NOMO-1 treated with DMSO at 0.1 percent for 48 hours (cell line): ENCODE measurements around the gene DAB1.

ENCODE experiments used
- DNase-seq: peaks from one replicate; lab custom pipeline; 2025; ENCODE audit not compliant: unreplicated experiment; lab: John Stamatoyannopoulos, UW

Gene DAB1

DNA sequence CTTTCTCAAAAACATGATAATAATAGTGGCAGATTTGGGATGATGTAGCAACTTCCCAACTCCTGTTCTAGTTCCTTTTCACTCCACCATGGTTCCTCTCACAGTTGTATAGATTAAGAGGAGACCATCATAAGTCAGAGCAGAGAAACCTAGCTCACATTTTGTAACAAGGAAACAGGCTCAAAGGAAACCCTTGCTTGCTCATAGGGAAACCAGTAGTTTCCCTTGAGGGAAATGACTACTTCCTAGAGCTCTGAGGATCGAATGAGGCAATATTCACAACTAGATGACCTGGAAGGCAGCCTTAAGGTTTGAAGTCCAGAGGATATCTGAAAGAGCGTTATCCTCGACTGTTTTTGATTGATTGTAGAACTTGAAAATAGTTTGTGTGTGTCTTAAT is 382.0 kb downstream of the DAB1 start:
- no peak for DNase-seq

DNA sequence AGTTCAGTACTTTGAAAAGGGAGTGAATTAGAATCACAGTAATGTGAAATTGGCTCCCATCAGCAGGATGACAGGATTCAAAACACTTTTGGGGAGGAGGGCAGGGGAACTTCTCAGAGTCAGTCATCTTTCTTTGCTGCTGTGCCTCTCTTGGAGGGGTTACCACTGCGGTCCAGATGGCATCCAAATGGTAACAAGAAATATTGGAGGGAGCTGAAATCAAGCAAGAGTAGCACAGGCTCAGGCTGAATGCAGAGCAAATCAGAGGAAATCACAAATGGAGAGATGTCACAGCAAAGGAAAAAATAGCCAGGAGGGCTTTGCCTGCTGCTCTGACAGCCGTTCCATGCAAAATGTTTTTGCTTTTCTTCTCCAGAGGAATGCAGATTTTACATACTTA is 383.0 kb downstream of the DAB1 start:
- DNase-seq, result no peak

DNA sequence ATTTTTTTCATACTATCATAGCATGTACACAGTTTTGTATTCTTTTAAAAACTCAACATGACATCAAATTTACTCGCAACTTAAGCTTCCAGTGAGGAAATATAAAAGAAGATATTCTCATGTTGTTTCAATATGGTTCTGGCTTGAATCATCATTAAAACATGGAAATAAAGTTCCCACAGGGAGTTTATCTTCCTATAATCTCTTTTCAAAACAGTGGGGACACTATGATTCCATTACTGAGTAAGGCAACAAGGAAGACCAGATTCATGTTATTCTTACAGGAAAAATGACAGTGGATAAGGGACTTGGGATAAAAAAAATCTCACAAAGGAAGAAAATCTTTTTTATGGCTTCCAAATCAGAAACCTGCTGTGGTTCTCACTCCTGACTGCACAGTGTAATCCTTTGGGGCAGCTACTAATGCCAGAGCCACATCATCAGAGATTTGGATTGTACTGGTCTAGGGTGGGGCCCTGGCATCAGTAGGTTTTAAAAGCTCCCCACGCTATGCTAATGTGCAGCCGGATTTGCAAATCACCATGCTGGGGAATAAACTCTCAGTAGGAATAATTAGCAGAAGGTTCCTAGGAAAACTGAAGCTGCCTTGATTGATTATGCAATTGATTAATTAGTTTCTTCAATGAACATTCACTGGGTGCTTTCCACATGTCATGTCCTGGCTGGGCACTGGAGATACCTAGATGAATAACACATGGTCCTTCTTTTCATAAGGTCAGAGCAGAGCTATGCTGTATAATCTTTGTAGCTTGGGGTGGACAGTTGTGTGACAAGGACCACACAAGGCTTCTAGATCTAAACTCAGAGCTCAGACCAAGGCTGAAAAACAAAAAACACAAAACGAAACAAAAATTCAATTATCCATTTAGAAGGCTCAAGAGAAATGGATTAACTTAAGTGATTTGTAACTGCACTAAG is 386.9 kb downstream of the DAB1 start:
- DNase-seq, result no peak

DNA sequence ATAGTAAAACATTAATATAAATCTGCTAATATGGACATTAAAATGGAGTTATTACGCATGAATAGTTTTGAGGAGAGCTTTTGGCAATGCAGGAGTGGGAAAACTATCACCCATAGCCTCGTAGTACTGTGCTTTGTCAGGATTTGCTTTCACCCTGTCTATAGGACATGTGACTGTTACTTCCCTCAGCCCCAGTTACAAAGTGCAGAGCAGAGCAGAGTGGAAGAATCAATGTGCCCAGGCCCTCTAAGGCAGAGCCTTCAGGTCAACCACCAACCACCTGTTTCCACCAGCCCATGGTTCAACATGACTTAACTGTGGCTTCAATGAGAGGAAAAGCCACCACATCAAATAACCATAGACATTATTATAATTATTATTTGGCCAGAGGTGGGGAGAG is 389.1 kb downstream of the DAB1 start:
- DNase-seq, result no peak

DNA sequence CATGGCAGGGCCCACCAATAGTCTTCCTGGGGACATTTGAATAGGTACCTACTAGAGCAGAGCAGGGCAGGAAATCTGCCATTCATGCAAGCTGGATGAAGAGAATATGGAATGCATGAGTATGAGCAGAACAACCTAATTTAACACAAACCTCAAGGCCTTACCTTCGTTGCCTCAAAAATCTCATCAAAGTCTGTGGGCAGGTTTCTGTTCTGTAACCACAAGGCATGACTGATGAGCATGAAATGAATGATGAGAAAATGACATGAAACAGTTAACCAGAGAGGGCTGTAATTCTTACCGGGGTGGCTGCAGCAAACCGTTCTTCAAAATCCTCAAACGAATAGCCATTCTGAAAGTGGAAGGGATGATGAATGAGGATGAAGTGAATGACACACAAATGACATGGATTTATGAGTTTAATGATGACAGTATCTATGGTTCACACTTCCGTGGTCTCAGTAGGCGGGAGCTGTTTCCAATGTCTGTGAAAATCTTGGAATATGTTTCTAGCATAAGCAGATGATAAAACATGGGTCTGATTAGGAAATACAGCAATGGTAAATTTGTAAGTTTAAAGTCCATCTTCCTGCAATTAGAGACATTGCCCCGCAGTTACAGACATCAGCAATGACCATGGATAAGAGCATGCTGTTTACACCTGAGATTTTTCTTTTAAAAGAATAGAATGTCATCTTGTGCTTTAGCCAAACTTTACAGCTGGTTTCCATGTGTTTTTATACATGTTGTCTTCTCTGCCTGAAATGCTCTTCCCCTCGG is 390.4 kb downstream of the DAB1 start:
- DNase-seq, result no peak

DNA sequence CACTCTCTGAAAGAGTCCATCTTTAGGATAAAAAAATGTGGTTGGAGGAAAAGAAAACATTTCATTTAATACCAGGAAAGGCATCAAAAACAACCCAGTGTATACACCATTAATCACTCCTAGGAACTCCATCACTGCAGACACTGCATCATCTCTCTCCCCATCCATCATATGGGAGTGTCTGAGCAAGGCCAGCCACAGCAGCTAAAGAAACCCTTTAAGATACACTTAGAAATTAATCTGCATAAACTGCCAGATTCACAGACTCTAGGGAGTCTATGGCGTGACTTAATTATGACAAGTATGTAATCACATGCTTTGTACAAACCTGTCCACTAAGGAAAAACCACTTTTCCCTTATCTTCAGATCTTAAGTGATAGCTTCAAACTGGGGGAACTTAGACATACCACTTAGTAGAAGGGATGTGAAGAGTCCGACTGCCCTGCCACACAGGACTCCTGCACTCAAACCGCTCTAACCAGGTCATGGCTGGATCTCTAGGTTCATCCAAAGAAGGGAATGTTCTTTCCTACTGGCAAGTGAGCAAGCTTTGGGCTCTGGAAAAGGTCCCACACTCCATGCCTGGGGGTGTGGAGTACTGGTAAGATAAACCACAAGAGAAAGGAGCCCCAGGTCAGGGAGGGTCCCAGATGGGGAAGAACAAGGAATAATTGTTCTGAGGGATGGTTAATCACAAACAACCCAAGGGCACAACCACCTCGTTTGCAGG is 397.1 kb downstream of the DAB1 start:
- DNase-seq, result no peak

DNA sequence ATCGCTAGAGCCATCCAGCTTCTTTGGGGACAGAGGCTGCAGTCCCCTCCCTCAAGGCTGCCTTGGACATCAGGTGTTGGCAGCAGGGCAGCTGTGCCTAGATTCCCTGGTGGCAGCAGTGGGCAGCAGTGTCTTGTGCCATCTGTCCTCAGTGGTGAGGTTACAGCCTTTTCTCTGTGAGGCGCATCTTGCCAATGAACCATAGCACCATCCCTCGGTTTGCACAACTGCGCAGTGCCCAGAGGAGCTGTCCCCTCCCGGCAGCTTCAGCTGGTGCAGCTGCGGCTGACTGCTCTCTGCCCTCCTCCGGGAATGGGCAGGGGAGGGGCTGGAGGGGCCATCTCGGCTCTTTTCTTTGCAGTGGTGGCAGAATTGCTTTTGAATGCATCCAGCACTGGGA is 399.0 kb downstream of the DAB1 start:
- no peak for DNase-seq

DNA sequence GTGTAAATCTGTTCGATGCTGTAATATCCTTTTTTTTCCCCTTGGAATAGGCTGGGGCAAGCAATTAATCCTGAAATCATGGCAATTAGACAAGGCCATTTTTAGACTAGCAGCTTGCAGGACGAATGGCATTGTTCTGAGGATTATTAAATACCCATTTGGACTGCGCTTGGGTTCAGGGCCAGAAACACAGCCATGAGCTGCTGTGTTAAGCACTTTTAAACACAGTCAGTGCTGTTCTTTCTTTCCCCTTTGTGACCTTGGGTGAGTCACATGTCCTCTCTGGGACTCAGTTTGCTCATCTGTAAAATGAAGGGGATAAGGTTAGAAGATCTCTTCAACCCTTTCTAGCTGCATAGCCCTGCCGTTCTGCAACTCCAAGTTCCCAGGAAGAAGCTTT is 399.4 kb downstream of the DAB1 start:
- DNase-seq, result no peak

DNA sequence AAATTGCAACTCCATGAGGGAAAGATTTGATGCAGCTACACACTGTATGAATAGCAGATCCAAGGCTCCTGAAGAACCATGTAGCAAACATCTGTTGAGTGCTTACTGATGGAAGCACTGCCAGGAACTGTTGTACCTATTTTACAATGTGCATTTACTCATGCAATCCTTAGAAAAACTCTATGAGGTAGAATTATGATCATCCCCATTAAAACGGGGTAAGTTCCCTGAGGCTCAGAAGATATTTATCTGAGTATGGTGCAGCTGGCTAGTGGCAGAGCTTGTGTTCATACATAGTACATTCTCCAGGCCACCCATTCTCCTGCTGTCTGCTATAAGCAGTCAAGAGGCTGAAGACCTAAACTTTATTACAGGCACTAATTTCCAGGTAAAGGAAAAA is 403.6 kb downstream of the DAB1 start:
- no peak for DNase-seq

DNA sequence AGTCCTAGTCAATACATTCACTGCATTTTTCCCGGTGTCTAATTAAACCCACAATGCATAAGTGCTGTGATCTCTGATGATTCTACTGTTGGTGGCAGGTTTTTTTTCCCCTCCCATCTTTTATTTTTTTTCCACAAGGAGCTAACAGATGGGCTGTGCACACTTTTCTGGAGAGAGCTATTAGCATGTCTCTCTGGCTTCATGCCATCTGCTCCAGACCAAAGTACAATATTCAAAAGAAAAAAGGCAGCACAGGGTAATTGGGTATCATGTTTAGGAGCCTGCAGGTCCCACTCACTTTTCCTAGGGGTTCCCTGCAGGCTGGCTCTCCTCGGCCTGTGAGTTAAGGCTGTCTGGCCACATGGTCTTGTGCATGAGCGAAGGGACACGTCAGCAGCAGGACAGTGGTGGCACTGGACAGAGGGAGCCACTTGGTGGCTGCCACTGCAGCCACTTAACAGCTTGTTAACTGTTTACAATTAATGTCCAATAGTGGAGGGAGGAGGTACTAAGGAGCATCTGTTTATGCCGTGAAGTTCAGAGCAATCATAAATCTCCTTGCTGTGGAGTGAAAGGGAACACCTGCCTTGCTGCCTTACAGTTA is 404.5 kb downstream of the DAB1 start:
- DNase-seq, result no peak

DNA sequence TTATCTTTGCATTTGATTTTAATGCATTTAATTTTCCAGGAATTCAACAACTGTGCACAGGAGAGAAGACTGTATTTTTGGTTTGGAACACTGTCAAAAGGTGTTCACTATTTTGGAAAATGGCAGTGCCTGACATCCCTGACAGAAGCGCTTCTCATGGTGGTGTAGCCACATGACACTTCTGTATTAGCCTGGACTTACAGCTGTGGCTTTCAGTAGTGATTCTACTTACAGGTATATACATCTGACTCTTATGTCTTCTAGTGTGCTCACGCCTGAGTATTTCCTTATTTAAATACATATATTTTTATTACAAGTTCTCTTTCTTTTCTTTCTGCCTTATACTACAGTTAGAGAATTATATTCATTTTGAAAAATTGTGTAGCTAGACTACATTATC is 405.7 kb downstream of the DAB1 start:
- DNase-seq, result no peak

DNA sequence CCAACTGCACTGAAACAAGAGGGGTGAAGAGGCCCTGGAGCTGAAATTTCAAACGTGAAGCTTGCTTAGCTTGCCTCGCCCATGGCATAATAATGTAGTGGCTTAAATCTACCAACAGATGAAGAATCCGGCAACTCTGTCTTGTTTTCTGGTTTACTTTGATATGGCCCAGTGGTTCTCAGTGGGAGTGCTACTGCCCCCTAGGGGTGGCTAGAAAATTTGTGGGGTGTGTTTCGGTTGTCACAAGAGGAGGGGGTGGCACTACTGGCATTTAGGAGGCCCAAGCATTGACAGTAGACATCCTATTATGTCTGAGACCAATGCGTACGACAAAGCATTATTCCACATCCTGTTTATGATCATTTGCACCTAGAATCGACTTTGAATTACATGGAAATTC is 406.1 kb downstream of the DAB1 start:
- peak; percentile 24 for DNase-seq

DNA sequence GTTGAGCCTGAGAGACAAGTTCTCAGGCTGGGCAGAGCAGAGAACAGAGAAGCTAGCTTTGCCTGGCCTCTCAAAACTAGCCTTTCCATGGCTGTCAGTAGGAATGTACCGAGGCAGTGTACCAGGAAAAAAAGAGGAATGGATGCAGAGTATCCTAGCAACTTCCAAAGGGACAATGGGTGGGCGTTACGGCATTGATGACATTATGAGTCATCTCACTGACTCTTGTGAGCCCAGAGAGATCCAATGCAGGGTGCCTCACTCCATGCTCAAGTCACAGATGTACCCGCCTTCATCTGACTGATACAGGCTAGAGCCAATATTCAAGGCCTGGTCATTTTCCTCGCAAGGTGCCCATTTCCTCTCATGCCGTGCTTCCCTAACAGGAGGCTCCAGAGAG is 406.7 kb downstream of the DAB1 start:
- no peak for DNase-seq

DNA sequence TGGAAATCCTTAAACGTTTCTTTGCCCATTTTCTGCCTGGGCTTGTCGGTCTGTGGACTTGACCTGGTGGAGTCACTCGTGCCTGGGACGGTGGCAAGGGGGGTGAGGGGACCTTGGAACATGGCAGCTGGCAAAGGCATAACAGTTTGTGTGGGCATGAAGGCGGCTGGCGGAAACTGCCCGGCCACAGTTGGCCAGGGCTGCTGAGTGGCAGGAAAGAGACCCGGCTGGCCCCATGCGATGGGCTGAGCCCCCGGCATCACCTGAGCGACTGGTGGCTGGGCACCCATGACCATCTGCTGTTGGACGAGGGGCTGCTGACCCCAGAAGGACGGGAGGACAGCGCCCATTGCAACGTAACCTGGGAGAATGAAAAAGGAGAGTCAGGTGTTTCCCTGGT is 408.8 kb downstream of the DAB1 start:
- no peak for DNase-seq

DNA sequence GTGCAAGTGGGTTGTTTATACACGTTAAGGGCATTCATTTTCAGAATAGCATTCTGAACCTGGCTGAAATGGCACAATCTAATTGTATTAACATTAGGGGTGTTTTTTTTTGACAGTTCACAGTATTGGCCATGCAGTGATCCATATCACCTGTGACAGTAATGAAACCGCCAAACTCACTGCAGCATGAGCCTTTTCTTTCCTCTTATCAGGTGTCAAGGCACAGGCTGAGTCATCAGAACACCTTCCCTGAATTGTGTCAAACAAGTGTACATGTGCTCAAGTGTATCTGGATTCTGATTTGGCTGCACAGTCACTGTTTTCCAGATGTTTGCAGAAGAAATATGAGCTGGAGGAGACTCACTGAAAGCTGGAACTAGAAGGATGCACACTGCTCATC is 410.3 kb downstream of the DAB1 start:
- no peak for DNase-seq

DNA sequence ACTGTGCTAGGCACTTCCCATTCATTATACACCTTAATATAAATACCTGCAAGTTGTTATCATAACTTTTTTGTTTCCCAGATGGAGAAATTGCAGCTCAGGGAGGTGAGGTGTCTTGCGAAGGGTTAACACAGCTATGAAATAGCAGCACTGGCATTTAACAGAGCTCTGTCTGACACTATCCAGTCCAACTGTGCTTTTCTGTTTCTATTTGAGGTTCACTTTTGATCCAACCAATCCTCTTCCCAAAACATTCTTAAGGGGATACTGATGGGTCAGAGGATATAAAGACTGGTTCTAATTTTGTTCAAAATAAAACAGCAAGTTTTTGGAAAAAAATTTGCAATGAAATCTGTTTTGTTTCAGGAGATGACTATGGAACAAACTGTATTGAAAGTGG is 411.5 kb downstream of the DAB1 start:
- DNase-seq, result no peak

DNA sequence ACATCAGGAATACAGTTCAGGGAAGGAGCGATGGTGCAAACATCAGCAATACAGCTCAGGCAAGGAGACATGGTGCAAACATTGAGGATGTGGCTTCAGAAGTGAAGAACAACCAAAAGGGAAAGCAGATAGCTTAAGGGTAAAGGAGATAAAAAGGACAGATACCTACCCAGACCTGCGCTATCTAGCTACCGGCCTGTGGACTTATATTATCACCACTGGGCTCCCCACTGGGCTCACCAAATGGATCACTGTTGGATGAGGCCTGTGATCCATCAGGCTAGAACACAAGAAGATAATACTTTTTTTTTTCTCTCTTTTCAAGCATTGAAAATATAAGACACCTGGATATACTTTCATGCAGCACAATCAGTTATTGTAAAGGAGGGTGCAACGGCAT is 413.3 kb downstream of the DAB1 start:
- no peak for DNase-seq

DNA sequence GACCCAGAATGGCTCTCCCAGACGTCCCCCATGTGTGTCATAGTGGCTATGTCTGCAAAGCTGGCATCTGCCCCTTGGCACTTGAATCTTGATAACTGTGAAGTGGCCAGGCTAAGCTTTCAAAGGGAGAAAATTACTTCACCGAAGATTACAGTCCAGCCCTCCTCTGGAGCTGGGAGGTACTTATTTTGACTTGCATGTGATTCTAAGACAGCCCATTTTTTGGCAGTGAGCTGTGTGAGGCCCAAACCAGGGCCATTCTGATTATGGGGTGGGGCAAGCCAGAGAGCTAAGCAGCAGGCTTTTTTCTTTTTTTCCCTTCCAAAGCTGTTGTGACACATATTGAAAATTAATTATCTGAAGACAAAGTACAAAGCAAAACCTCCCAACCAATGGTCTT is 415.9 kb downstream of the DAB1 start:
- DNase-seq, result no peak

DNA sequence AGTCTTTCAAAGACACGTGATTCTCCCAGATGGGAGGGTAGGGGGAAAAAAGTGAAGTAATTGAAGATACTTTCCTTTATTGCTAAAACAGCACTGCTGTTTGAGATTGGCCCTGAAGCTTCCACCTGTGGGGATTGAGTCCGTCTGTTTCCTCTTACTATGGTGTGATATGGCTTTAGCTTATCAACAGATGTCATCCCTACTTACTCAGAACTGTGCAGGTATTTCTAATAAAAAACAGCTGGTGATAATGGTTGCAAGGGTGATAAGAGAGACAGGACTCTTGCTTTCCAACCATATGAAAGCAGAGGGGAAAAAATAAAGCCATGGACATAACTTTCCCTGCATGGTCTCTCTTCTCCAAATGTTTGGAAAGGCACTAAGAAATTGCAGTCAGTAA is 416.4 kb downstream of the DAB1 start:
- DNase-seq, result no peak

DNA sequence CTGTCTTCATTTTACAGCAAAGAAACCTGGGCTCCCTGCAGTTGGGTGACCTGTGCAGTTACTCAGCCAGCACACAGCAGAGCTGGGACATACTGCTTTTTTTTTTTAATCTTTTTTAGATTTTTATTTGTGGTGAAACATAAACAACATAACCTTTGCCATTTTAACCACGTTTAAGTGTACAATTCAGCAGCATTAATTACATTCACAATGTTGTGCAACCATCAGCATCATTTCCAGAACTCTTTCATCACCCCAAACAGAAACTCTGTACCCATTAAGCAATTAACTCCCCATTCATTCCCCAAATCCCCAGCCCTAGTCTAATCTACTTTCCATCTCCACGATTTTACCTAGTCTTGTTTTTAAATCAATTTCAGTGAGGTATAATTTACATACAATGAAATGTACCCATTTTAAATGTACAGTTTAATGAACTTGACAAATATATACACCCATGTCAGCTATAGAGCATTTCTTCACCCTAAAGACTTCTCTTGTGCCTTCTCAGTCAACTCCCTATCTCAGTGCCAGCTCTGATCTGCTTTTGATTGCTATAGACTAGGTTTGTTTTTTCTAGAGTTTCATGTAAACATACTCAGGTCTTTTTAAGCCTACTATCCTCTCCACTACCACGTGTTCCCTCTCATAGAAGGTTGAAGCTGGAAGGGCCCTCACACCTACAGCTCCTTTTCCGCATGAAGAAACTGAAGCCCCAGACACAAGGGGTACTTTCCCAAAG is 420.3 kb downstream of the DAB1 start:
- peak; percentile 35 for DNase-seq
